GM06990 (cell line): Measurements from ENCODE around the gene SHLD1.

Source experiments
- DNase-seq: peaks from one replicate; pipeline ENCODE4 v3.0.0-alpha.2; 2011; ENCODE audit not compliant: insufficient read length; ENCODE audit errors: extremely low read depth
- H3K27me3 ChIP-seq: replicated peaks from 2 replicates; pipeline ENCODE4 v1.6.0; 2011; ENCODE audit warnings: low read length; ENCODE audit not compliant: control insufficient read depth, insufficient read depth
- H3K36me3 ChIP-seq: 2 replicates; pipeline ENCODE4 v1.5.1; 2011; ENCODE audit warnings: low read length; ENCODE audit not compliant: control insufficient read depth, insufficient read depth
- H3K4me3 ChIP-seq: replicated peaks from 2 replicates; pipeline ENCODE4 v1.5.1; 2011; ENCODE audit warnings: low read depth, mild to moderate bottlenecking, control low read depth, low read length
- CTCF ChIP-seq: IDR thresholded peaks from 2 replicates; pipeline ENCODE4 v1.5.1; 2011; ENCODE audit warnings: low read length, control low read depth, mild to moderate bottlenecking, inconsistent platforms; ENCODE audit not compliant: insufficient read depth, poor library complexity, severe bottlenecking

Gene SHLD1

GRCh38 chr20:5844063-5844681, 94.0 kb downstream of the SHLD1 start:
- TF ChIP-seq CTCF, result no peak
- Histone ChIP-seq H3K36me3 (no peaks in the 10 kb centered on the region), H3K4me3 (no peak overlapping the region), H3K27me3 (no peaks in the 10 kb centered on the region)
- peak; percentile 62 for DNase-seq

GRCh38 chr20:5845681-5846615, 95.7 kb downstream of the SHLD1 start:
- H3K4me3 ChIP-seq, result no peak overlapping the region
- TF ChIP-seq CTCF, result no peak
- DNase-seq, result peak; percentile 16
- H3K27me3 ChIP-seq, result no peaks in the 10 kb centered on the region
- H3K36me3 ChIP-seq, result no peaks in the 10 kb centered on the region

- Histone ChIP-seq H3K27me3 (no peaks in the 10 kb centered on the region), H3K4me3 (no peak overlapping the region), H3K36me3 (no peaks in the 10 kb centered on the region)
- DNase-seq, result no peak
- no peak for TF ChIP-seq CTCF
Observed at GRCh38 chr20:5848711-5849505, 98.7 kb downstream of the SHLD1 start.

DNA sequence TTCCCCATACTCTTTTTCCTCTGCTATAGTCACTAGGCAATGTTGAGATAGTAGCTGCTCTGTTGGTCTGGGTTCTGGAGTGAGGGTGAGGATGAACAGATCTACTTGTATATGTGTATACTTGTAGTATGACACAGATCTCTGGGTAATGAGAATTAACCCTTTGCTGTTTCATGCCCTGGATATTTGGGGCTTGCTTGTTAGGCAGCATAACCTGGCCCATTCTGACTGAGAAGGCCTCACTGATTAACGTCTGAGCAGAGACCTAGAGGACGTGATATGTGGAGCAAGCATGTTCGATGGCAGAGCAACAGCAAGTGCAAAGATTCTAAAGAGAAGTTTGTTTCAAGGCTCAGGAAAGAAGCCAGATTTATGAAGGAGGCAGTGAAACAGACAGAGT, 105.7 kb downstream of the SHLD1 start:
- TF ChIP-seq CTCF, result no peak
- Histone ChIP-seq H3K4me3 (no peak overlapping the region), H3K36me3 (no peaks in the 10 kb centered on the region), H3K27me3 (no peaks in the 10 kb centered on the region)
- DNase-seq, result no peak

GRCh38 chr20:5859608-5860007, 109.4 kb downstream of the SHLD1 start:
- DNase-seq, result no peak

More at GRCh38 chr20:5859608-5860007, 109.4 kb downstream of the SHLD1 start:
- Histone ChIP-seq H3K27me3 (no peaks in the 10 kb centered on the region), H3K4me3 (no peak overlapping the region), H3K36me3 (no peaks in the 10 kb centered on the region)
- TF ChIP-seq CTCF, result no peak
